GM10248 (cell line): ENCODE results near the gene TOB1.

ENCODE experiments used
- CTCF ChIA-PET: fragments of 300-600 bp; sonication (Branson Sonifier 250); formaldehyde crosslinking; extraction: SDS; loops from one replicate; lab custom pipeline; 2021; ENCODE audit warnings: antibody characterized with exemption; lab: Yijun Ruan, JAX
- POLR2A ChIA-PET: fragments of 350-650 bp; sonication (Branson Sonifier 250); formaldehyde crosslinking; extraction: SDS; loops from one replicate; lab custom pipeline; 2020; ENCODE audit warnings: antibody characterized with exemption; lab: Yijun Ruan, JAX
- DNase-seq: peaks from one replicate; pipeline ENCODE4 v3.0.0; 2012; ENCODE audit errors: extremely low spot score
- CTCF ChIP-seq: IDR thresholded peaks from 2 replicates; pipeline ENCODE4 v1.5.1; 2012; ENCODE audit warnings: mild to moderate bottlenecking, low read depth; ENCODE audit errors: extremely low read depth, missing control alignments, control extremely low read depth

TOB1 gene

GRCh38 chr17:50904518-50905459 is 38.6 kb upstream of the TOB1 start:
- TF ChIP-seq CTCF = no peak
- DNase-seq = no peak
- ChIA-PET CTCF (interaction anchor here (0.8 to 1.1 kb wide), 3 partner anchors 9 to 45 kb away, joined by 3 to 4 read pairs (median 3); no protein-coding TSS in a partner anchor), POLR2A (interaction anchor here (1.1 kb wide), 1 partner anchor 39 kb away, joined by 7 read pairs; the partner anchor contains the start of gene TOB1)

GRCh38 chr17:50903604-50904517 is 37.7 kb upstream of the TOB1 start:
- DNase-seq = no peak
- ChIA-PET CTCF (interaction anchor here (0.8 to 1.1 kb wide), 4 partner anchors 9 to 119 kb away, joined by 3 to 4 read pairs (median 3); no protein-coding TSS in a partner anchor), POLR2A (interaction anchor here (1.2 kb wide), 1 partner anchor 38 kb away, joined by 6 read pairs; the partner anchor contains the start of gene TOB1)
- no peak for TF ChIP-seq CTCF

GRCh38 chr17:50902372-50903353 is 36.5 kb upstream of the TOB1 start:
- POLR2A ChIA-PET = interaction anchor here (1.2 kb wide), 1 partner anchor 37 kb away, joined by 6 read pairs; the partner anchor contains the start of gene TOB1
- CTCF ChIA-PET = interaction anchor here (0.9 to 1.5 kb wide), 3 partner anchors 15 to 118 kb away, joined by 3 to 5 read pairs (median 3); no protein-coding TSS in a partner anchor
- DNase-seq = no peak
- no peak for TF ChIP-seq CTCF

GRCh38 chr17:50900383-50900892 is 34.3 kb upstream of the TOB1 start:
- TF ChIP-seq CTCF = no peak
- CTCF ChIA-PET = interaction anchor here (0.5 to 1.8 kb wide), 4 partner anchors 9 to 117 kb away, joined by 3 to 4 read pairs (median 4); no protein-coding TSS in a partner anchor
- no peak for DNase-seq
- POLR2A ChIA-PET = no interaction called here

- CTCF ChIA-PET = interaction anchor here (1.0 to 1.8 kb wide), 3 partner anchors 10 to 26 kb away, joined by 3 to 4 read pairs (median 4); no protein-coding TSS in a partner anchor
- TF ChIP-seq CTCF = no peak
- POLR2A ChIA-PET = no interaction called here
- no peak for DNase-seq
These were observed 33.6 kb upstream of the TOB1 start for GRCh38 chr17:50899559-50900319.
